ENCODE data around the gene CCDC136.

Gene CCDC136

DNA sequence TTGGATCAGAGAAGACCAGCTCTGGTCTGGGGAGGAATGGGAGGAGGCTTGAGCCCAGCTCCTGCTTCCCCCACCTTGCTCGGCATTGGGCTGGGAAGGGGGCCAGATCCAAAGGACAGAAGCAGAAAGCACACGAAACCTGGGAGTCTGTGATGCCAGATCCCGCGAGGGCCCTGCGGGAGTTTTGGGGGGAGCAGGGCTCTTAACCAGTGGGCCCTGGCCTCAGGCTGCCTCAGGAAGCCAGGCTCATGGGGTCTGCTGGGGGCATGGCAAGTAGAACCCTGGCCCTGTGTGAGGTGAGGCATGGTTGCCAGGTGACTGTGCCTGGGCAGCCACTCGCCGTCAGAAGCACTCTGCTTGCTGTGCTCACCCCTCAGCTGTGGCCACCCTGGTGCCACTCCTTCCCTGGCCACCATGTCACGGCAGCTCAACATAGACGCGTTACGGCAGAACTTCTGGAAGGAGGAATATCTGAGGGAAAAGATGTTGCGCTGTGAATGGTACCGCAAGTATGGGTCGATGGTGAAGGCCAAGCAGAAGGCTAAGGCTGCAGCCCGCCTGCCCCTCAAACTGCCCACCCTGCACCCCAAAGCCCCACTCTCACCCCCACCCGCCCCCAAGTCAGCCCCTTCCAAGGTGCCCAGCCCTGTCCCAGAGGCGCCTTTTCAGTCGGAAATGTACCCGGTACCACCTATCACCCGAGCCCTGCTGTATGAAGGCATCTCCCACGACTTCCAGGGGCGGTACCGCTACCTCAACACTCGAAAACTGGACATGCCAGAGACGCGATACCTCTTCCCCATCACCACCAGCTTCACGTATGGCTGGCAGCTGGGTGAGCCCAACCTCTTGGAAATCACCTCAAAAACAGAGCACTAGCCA is 74.5 kb downstream of the CCDC136 start:
- TF ChIP-seq, protein P1, sequence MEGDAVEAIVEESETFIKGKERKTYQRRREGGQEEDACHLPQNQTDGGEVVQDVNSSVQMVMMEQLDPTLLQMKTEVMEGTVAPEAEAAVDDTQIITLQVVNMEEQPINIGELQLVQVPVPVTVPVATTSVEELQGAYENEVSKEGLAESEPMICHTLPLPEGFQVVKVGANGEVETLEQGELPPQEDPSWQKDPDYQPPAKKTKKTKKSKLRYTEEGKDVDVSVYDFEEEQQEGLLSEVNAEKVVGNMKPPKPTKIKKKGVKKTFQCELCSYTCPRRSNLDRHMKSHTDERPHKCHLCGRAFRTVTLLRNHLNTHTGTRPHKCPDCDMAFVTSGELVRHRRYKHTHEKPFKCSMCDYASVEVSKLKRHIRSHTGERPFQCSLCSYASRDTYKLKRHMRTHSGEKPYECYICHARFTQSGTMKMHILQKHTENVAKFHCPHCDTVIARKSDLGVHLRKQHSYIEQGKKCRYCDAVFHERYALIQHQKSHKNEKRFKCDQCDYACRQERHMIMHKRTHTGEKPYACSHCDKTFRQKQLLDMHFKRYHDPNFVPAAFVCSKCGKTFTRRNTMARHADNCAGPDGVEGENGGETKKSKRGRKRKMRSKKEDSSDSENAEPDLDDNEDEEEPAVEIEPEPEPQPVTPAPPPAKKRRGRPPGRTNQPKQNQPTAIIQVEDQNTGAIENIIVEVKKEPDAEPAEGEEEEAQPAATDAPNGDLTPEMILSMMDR (IDR thresholded peaks at IDR 0.05; ENCODE audit: low read depth, low read length) = no peak
- no peak for DNase-seq (ENCODE audit: extremely low read depth, low read depth)

DNA sequence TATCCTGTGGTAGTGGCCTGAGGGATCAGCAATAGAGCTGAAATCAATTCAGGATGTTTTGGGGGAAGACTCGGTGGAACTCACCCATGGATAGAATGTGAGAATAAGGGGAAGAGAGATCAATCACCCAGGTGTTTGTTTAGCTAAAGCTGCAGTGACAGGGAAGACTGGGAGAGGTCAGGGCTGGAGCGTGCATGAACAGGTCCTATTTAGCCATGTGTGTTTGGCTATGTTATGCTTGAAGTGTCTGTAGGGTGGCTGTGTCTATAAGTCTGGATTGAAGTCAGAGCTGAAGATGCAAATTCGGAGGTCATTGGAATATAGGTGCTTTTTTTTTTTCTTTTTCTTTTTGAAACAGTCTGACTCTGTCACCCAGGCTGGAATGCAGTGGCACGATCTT is 75.5 kb downstream of the CCDC136 start:
- no peak for DNase-seq (ENCODE audit: extremely low read depth, low read depth)
- TF ChIP-seq, protein P1 (IDR thresholded peaks at IDR 0.05; ENCODE audit: low read depth, low read length) = no peak

DNA sequence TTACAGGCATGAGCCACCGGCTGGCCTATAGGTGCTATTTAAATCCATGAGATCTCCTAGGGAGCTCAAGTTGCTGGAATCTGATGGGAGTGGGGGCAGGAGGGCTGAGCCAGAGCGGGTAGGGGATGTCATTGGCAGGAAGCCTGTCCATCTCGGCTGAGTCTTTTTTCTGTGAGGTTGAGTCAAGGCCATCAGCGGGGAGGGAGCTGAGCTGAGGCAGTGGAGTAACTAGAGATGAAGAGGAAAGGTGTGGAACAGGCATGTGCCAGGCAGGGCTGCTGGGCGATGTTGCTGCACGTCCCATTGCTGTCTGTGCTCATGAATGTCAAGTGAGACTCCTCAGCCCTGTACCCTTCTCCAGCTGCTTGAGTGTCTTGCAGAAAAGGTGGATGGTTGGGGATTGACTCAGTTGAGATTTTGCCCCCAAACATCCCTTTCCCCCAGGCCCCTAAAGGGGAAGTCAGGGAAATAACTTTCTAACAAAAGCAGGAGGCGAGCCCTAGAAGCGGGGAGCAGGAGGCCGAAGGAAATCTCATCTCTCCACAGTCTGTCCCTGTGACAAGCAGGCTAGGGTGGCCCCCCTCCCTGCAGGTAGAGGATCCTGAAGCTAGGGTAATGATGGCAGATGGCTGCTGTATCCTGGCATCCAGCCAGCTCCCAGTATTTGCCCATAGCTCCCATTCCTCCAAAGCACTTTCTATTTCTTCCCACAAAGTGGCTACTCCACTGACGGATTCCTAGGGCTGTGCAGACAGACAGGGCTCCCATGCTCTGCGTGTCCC is 76.3 kb downstream of the CCDC136 start:
- no peak for DNase-seq (ENCODE audit: extremely low read depth, low read depth)
- TF ChIP-seq, protein P1 (IDR thresholded peaks at IDR 0.05; ENCODE audit: low read depth, low read length) = no peak

DNA sequence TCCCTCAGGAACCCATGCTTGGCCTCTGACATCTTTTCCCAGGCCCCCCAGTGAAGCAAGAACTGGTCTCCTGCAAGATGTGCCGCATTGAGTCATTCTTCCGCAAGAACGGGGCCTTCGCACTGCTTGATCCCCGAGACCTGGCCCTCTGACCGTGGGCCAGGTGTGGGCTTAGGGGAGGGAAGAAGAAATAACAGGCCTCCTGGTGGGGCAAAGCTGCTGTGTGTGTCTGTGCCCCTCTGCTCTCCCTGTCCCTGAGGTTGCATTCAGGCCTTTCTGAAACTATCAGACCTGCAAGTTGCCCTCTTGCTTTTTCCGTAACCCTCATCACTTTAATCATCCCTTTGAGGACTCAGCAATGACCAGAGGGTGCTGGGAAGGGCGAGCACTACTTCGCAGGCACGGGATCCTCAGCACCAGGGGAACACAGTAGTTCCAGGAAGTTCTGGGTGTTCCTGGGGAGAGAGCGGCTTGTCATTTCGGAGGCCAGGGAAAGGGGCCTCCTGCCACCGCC is 76.9 kb downstream of the CCDC136 start:
- TF ChIP-seq, protein P1 (IDR thresholded peaks at IDR 0.05; ENCODE audit: low read depth, low read length) = no peak
- no peak for DNase-seq (ENCODE audit: extremely low read depth, low read depth)

DNA sequence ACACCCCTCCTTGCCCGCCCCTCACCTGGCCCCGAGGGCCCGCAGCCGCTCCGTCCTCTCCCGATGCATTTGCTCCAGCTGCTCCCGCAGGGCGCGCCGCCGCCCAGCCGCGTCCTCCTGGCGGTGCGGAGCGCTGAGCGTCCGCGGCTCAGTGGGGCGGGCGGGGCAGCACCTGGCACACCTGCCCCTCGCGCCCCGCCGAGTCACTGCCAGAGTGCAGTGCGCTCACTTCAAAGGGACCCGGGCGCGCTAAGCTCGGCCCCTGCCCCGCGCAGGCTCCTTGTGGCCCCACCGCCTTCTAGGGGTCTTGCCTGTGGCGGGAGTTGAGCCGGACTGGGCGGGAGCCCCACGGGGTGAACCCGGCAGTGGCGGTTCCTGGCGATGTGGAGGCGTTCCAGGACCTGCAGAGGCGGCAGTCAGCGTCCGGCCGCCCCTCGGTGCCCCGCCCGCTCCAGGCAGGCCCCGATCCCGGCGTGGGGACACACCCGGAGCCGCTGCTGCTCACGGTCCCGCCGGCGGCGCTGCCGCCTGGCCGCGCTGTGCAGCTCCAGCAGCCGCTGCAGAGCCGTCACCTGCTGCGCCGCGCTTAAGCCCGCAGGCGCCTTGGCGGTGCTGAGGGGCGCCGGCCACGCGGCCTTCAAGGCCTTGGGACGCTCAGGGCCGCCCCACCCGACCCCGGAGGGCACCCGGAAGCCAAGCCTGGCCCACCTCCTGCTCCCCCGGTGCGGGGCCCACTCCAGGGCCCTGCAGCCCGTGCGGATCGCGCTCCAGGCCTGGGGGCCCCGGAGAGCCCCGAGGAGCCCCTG is 77.6 kb downstream of the CCDC136 start:
- TF ChIP-seq, protein P1 (IDR thresholded peaks at IDR 0.05; ENCODE audit: low read depth, low read length) = no peak; the same call in 1 of the 2 replicates
- no peak for DNase-seq (ENCODE audit: extremely low read depth, low read depth)

DNA sequence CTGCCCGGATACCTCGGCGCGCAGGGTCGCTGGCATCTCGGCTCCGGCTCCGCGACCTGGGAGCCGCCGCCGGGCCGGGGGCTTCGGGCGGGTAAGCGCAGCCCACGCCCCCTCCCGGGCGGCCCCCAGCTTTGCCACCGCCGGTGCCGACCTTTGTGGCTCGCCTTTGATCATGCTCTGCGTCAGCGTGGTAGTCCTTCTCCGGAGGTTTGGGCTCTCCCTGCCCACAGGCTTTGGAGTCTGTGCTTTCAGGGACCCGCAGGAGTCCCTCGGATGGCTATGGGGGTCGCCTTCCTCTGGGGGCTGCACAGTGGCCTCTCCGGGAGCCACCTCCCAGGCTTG is 78.1 kb downstream of the CCDC136 start:
- DNase-seq (ENCODE audit: extremely low read depth, low read depth) = no peak
- TF ChIP-seq, protein P1 (IDR thresholded peaks at IDR 0.05; ENCODE audit: low read depth, low read length) = no peak

Data from AG09319 (cell line).